ENCODE measurements around the gene GPR52. TPM values are rescaled to one million over a fixed set of nuclear protein-coding genes. Genes with fewer than 3 reads are reported as not detected.
"Not testable (repeated sequence)": the region's sequence is repeated elsewhere in the genome, so short reads cannot be mapped to it uniquely, and the experiment has no call there.

The GPR52 gene, protein sequence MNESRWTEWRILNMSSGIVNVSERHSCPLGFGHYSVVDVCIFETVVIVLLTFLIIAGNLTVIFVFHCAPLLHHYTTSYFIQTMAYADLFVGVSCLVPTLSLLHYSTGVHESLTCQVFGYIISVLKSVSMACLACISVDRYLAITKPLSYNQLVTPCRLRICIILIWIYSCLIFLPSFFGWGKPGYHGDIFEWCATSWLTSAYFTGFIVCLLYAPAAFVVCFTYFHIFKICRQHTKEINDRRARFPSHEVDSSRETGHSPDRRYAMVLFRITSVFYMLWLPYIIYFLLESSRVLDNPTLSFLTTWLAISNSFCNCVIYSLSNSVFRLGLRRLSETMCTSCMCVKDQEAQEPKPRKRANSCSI
- total RNA-seq = 0.17 and 1.3 TPM in 2 replicates

DNA sequence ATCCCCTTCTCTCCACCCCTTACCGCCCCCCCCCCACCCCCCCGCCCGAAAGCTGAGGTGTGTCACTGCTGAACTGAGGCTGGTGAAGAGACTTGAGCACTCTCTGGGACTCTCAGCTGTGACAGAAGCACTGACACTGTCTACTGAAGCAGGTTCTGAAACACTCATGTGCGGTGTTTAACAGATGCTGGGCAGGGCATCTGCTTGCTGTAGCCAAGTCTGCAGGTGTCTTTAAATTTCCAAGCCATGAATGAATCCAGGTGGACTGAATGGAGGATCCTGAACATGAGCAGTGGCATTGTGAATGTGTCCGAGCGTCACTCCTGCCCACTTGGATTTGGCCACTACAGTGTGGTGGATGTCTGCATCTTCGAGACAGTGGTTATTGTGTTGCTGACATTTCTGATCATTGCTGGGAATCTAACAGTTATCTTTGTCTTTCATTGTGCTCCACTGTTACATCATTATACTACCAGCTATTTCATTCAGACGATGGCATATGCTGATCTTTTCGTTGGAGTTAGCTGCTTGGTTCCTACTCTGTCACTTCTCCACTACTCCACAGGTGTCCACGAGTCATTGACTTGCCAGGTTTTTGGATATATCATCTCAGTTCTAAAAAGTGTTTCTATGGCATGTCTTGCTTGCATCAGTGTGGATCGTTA is at the start of gene GPR52:
GPR52 (plus strand) TSS at position 99 of the 665 bp plus-strand sequence; CDS start at position 247, 148 bp downstream.
- DNase-seq (ENCODE audit: low read depth) = no peak

DNA sequence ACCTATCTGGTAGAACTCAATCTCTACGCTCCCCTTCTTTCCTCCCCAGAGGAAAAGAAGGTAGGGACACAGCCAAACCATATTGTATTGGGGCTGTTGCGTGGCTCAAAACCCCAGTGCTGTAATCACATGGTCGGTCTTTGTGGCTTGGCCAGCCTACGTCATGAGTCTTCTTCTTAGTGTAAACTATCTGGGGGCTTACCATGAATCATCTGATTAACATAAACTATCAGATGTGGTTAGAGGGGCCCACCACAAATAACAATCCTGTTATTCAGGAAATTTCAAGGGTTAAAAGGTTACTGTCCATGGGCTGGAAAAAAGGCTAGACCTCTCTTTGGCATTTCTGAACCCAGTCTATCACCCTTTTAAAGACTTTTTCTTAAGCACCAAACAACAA is 49.5 kb upstream of the GPR52 start:
- DNase-seq (ENCODE audit: low read depth) = peak; percentile 67

GRCh38 chr1:174399211-174399610 is 48.6 kb upstream of the GPR52 start:
- peak; percentile 59 for DNase-seq (ENCODE audit: low read depth)

DNA sequence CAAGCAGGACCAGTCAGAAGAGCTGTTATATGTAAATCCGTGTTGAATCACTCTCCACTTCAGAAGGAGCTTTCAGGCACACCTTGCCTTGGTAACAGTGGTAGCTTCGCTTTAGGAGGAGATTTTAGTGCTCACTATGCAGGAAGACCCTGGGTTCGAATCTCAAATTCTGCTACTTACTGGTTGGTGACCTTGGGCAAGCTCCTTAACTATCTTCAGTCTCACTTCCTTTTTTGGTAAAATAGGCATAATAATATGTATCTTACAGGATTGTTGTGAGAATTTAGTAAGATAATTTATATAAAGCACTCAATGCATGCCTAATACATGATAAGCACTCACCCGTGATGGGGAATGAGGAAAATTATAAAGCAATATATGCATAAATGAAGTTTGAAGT is 46.7 kb upstream of the GPR52 start:
- no peak for DNase-seq (ENCODE audit: low read depth)

GRCh38 chr1:174405219-174405618 is 42.5 kb upstream of the GPR52 start:
- DNase-seq (ENCODE audit: low read depth) = no peak

DNA sequence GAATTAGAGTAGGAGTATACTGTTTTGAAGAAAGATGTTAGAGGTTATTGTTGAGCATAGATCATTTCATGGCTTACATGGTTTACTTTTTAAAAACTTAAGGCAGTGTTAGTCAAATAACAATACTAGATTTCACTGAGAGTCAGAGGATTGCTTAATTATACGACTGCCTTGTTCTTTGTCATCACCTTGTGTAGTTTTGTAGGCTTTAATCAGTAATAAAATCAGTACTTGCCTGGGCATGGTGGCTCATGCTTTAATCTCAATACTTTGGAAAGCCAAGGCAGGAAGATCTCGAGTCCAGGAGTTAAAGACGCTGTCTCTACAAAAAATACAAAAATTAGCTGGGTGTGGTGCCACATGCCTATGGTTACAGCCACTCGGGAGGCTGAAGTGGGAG is 41.3 kb upstream of the GPR52 start:
- no peak for DNase-seq (ENCODE audit: low read depth)

DNA sequence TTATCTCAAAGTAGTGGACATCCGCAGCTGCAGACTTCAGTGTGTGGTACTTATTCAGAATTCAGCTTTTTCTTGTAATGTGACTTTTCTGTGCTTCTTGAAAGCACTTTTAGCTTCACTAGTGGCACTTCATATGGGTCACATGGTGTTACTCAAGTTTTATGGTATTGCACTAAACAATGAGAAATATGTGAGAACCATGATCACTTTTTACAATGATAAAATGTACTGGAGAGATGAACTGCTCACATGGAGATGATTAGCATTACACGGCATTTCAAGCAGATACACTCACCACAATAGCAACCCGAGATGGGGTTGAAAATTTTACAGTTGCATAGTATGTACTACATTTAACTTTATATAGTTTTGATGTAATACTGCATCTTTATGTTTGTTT is 40.1 kb upstream of the GPR52 start:
- DNase-seq (ENCODE audit: low read depth) = no peak

- DNase-seq (ENCODE audit: low read depth) = no peak
Observed at GRCh38 chr1:174408146-174408545, 39.6 kb upstream of the GPR52 start.

DNA sequence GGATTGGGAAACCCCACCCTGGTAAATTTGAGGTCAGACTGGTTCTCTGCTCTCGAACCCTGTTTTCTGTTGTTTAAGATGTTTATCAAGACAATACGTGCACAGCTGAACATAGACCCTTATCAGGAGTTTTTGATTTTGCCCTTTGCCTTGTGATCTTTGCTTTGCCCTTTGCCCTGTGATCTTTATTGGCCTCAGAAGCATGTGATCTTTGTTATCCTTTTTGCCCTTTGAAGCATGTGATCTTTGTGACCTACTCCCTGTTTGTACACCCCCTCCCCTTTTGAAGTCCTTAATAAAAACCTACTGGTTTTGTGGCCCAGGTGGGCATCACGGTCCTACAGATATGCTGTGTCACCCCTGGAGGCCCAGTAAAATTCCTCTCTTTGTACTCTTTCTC is 38.0 kb upstream of the GPR52 start:
- DNase-seq (ENCODE audit: low read depth) = not testable (repeated sequence)

- no peak for DNase-seq (ENCODE audit: low read depth)
Observed at GRCh38 chr1:174413632-174414031, 34.1 kb upstream of the GPR52 start.

GRCh38 chr1:174414203-174414602 is 33.6 kb upstream of the GPR52 start:
- DNase-seq (ENCODE audit: low read depth) = no peak

DNA sequence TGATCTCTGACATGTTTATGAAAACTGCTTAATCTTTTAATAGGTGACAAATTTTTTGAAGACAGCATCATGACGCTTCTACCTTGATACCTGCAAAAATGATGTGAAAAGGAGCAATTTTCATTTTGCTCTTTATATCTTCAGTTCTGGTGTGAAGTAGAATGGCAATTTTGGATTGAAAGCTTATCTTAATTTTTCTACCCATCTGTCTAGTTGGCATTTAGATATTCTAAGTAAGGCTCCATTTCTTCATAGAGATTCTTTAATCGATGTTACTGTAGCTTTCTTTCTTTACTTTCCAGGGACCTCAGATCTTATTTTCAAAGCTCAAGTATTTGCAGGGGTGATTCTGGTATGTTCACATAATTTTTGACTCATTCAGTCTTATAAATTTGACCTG is 32.3 kb upstream of the GPR52 start:
- DNase-seq (ENCODE audit: low read depth) = no peak

GRCh38 chr1:174417921-174418320 is 29.8 kb upstream of the GPR52 start:
- no peak for DNase-seq (ENCODE audit: low read depth)

DNA sequence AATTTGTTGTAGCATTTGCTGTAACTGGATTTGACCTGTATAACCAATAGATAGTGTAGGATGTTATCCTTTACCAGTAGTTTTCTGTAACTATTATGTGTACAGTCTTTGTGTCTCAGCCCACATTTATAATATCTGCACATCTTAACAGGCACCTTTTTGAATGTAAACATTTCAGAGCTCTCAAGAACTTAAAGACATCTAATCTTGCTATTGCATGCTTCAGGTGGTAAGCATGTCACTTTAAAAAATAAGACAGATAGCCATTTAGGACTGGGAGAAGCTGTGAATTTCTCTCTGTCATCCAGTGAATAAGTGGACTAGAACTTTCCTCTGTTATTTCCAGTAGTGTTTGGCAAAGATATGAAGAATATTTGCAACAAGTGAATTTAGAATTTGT is 22.6 kb upstream of the GPR52 start:
- no peak for DNase-seq (ENCODE audit: low read depth)

- no peak for DNase-seq (ENCODE audit: low read depth)
Observed at GRCh38 chr1:174426153-174426552, 21.6 kb upstream of the GPR52 start.

DNA sequence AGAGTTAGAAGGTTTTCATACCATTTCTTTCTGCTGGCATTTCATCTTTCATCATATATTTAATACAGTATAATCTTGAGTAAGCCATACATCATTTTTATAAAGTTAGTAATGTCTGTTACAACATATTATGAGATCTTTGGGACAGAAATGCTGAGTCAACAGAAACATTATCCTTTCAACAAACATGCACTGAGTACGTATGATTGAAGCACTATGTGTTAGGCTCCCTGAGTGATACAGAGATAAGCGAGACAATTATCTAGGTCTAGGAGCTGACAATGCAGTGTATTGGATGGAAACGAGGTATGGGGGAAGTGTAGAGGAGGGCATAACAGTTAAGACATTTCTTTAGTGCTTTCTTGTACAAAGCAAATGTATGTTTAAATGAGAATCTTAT is 19.7 kb upstream of the GPR52 start:
- no peak for DNase-seq (ENCODE audit: low read depth)

GRCh38 chr1:174428739-174429138 is 19.0 kb upstream of the GPR52 start:
- DNase-seq (ENCODE audit: low read depth) = no peak

- peak; percentile 32 for DNase-seq (ENCODE audit: low read depth)
Observed at GRCh38 chr1:174433451-174433850, 14.3 kb upstream of the GPR52 start.

DNA sequence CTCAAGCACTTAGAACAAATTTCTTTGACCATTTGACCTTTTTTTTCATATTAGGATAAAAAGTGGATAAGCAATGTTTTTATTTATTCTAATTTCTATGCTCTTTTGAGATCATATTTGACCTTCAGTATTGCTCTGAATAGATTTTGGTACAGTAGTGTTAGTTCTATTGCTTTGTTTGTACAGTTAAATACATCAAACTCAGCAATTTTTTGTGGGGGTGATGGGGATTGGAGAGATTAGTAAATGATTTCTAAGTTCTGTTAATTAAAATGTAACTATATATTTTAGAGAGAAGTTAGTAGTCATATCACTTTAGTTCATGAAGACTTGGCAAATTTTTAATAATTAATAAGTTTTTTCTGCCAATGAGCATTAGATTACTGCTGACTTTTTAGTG is 2.4 kb upstream of the GPR52 start:
- no peak for DNase-seq (ENCODE audit: low read depth)

DNA sequence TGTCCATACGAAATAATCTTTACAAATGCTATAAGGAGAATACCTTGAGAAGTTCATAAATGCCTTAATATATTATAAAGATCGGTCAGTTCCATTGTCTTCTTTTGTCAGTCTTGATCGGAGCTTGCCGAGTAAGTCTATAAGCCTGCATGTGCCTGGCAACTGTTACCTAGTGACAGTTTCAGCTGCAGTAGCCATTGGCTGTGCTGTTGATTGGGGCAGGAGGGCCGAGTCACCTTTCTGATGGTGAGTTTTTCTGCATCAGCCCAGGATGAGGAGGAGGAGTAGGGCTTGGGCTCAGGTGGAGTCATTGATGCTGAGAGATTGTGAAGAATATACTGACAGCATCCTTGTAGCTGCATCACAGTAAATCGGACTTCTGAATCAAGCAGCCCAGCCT is 1.9 kb upstream of the GPR52 start:
- DNase-seq (ENCODE audit: low read depth) = no peak

DNA sequence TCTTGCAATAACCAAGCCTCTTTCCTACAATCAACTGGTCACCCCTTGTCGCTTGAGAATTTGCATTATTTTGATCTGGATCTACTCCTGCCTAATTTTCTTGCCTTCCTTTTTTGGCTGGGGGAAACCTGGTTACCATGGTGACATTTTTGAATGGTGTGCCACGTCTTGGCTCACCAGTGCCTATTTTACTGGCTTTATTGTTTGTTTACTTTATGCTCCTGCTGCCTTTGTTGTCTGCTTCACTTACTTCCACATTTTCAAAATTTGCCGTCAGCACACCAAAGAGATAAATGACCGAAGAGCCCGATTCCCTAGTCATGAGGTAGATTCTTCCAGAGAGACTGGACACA is 743 bp downstream of the GPR52 start:
- no peak for DNase-seq (ENCODE audit: low read depth)

DNA sequence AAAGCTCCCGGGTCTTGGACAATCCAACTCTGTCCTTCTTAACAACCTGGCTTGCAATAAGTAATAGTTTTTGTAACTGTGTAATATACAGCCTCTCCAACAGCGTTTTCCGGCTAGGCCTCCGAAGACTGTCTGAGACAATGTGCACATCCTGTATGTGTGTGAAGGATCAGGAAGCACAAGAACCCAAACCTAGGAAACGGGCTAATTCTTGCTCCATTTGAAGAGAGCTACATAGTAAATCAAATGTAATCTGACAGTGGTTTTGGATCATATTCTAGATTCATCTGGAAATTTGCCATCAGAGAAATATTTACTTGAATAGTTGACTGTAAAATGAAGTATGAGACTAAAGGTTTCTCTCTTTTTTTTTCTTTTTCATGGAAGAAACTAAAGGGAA is 1.2 kb downstream of the GPR52 start:
- no peak for DNase-seq (ENCODE audit: low read depth)

- DNase-seq (ENCODE audit: low read depth) = no peak
Observed at GRCh38 chr1:174451408-174451807, 3.6 kb downstream of the GPR52 start.

- DNase-seq (ENCODE audit: low read depth) = no peak
Observed at GRCh38 chr1:174465855-174466254, 18.1 kb downstream of the GPR52 start.

Data from renal cortical epithelial cell (primary cell).